ENCODE data around the gene ARSI.
"Not testable (repeated sequence)": the region's sequence is repeated elsewhere in the genome, so short reads cannot be mapped to it uniquely, and the experiment has no call there.

Gene ARSI

DNA sequence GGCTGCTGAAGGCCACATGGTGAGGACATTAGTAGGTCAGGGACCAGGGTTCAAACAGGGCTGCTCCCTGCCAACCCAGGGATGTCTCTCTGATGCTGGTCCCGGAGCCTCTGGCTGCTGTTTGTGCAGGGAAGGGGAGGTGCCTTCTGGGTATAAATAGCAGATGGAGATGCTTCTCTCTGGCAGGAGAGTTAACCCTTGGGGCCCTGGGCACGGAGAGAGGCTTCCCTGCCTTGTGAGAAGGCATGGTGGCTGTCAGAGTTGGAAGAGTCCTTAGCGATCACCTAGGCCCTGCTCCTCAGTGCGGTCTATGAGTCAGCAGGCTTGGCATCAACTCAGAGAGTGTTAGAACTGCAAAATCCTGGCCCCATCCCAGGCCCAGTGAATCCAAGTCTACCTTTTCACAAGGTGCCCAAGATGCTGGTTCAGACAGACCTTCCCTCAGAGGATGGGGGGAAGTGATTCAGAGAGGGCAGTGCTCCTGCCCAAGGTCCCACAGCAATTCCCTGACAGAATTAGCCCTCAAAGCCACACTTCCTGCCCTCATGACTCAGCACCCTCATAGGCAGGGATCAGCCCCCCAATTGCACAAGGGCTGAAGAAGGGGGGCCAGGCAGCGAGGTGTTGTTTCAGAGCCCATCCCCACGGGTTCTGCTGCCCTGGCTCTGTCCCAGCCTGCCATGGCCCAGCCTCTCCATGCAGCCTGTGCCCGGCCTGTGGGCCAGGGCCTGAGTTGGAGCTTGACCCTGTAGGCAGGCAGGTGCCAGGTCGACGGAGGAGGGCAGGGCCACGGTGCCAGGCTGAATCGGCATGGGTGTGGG, 38.7 kb downstream of the ARSI start:
- no peak for DNase-seq

DNA sequence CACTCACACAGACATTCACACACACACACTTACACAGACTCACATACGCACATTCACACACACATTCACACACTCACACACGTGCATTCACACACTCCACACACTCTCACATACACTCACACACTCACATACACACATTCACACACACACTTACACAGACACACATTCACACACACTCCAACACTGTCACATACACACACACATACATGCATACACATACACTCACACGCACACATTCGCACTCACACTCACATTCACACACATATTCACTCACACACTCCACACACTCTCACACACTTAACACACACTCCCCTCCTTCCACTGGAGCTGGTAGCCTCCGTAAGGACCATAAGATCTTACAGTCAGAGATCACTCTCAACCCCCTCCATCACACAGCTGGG, 39.3 kb downstream of the ARSI start:
- DNase-seq = no peak

DNA sequence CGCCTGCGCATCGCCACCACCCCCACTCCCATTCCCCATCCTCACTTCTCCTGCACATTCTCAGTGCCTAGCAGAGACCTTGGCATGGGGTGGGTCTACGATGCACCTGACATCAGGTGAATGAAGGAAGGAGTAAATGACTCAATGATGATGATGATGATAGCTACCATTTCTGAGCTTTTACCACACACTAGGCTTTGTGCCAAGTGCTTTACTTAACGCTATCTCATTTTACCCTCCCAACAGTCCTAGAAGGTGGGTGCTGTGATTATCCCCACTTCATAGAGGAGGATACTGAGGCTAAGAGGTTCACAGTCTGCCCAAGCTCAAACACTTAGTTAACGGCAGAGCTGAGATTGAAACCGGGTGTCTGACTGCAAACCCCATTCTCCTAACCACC, 40.2 kb downstream of the ARSI start:
- no peak for DNase-seq

DNA sequence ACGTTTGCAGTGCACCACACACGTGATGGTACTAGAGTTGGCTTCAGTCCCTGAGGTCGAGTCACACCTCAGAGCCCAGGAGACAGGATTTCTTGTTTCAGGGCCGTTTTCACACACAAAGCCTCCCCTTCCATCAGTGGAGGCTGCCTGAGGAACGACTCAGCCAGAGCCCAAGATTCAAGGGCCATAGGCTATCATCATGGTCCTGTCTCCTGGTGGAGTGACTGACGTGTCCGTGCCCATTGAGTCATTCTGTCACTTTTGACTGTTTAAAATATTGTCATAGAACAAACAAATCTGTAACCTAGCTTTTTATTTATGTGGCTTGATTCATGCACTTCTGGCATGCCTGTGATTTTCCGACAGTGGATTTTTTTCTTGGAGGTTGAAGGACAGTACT, 41.5 kb downstream of the ARSI start:
- no peak for DNase-seq

DNA sequence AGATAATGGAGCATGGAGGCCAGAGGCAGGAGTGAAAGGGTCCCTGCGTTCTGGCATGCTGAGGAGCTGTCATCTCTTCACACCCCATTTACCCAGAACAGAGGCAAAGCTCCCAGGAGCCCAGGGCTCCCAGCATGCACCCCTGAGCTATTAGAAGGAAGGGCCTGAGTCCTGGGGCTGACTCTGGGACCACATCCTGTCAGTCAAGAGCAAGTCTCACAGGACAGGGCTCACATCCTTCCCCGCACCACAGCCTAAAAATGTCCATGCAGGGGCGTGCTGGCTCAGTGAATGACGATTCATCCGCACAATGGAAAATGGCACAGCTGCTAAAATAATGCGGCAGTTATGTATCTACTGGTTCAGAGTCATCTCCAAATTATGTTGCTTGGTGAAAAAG, 44.6 kb downstream of the ARSI start:
- no peak for DNase-seq

DNA sequence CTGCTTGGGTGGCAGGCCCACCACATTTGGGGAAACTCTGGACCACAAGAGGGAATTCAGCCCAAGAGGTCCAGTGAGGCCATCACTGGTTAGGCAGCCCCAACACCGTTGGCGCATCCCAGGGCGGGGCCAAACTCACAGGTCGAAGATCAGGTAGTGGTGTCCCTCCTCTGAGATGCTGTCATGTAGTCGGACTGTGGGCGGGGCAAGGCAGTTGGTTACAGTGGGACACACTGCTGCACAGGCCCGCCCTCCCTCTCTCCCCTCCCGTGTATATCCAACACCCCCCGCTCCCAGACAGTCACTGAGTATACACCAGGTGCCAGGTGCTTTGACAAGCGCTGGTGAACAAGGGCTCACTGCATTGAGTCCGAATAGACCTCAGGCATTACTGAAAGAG, 45.3 kb downstream of the ARSI start:
- DNase-seq = no peak

DNA sequence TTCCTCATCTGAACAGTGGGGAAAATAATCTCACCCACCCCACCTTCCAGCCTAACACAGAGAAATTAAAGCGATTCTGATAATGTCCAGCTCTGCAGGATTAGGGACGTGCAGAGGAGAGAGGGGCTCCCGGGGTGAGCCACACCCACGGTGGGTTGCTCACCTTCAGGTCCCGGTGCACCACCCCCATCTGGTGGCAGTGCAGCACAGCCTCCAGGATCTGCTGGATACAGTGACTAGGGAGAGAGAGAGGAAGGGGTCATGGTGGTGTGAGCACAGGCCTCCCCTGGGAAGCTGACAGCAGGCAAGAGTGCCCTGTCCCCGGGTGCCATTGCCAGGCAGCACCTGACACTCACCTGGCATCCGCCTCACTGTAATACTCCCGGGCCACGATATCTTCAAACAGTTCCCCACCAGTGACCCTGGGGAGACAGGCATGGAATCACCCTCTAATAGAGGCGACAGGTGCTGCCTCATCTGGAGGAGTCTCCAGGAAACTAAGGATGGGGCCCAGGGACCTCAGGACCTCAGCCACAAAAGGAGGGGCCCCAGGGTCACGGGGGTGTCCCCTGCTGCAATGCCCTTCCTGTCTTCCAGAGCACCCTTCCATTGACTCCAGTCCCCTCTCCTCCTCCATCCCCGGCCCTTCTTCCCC, 46.2 kb downstream of the ARSI start:
- DNase-seq = no peak

DNA sequence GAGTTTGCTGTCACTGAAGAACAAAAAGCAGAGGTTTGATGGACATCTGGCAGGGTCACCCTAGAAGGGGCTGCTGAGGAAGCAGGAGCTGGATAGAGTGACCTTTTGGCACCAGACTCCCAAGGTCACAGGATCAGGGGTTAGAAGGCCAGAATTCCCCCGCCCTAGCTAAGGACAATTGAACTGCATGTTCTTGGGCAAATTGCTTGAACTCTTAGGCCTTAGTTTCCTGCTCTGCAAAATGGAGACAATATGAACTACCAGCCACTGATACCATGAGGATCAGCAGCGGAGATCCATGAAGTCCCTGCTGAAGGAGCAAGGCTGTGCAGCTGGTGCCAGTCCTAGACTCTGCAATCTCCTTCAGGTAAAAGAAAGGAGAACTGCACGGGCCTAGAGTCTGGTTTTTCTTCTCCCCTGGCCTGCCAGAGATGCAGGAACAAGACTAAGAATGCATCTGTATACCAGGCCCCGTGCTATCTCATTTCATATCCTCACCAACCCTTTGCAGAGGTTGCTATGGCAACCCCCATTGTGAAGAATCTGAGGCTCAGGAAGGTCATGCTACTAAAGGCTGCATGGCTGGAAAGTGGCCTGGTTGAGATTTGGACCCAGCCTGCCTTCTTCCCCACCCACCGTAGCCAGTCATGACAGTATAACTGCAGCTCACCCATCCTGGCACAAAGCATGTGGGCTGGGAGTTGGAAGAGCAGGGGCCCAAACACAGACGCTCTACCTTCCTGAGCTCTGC, 46.9 kb downstream of the ARSI start:
- no peak for DNase-seq

DNA sequence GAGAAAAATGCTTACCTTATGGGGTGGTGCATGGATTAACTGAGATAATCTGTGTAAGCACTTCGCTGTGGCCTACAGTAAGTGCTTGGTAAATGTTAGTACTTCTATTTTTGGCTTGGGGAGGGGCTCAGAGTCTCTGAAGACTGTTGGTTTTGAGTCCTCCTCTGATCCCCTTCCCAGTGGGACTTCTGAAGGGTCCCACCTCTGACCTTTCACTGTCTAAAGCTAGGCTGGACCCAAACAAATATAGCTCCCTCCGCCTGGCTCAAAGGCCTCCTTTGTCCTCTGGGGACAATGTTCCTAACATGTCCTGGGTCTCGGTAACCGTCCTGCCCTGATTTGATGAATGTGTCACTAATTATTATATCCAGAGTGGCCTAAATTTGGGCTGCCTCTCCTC, 47.9 kb downstream of the ARSI start:
- no peak for DNase-seq

DNA sequence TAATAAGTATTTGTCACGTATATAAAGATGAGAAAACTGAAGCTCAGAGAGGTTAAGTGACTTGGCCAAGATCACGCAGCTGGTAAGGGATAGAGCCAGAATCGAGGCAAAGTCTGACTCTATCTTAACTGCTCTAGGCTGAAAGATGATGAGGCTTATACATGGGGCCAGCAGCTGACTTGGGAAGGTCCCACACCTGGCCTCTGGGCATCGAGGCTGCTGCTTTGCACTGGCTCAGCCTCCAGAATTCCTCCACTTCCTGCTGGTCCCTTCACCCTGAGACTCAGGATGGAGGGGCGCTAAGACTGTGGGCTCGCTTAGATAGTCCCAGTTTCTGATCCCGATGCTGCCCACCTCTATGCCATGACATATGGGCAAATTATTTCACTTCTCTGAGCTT, 48.3 kb downstream of the ARSI start:
- no peak for DNase-seq

DNA sequence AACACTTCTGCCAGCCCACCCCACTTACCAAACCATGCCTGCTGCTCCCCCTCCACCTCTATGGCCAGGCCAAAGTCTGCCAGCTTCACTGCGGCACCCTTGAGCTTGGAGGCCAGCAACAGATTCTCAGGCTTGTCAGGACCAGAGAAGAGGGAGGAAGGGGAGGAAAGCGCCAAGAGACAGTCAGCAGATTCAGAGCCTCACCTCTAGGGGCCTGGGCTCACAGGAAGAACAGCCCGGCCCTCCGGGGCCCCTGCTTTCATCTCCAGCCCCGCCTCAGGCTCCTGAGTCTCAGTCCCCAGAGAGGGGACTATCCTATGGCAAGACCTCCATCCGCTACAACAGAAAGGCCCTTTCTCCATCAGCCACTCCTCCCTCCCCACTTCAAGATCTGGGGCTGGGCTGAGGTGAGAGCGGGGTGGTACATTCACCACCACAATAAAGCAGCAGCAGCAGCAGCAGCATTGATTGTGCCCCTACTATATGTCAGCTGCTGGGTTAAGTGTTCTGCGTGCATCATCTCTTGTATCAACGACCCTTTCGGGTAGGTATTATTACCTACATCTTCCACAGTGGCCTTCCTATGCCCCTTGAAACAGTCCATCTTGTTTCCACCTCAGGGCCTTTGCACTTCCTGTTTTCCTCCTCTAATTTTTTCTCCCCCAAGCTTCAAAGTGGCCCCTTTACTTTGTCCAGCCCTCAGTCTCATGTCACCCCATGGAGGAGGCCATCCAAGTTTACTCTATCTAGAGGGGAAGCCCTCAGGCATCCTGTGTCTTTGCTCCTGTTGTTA, 49.1 kb downstream of the ARSI start:
- no peak for DNase-seq

DNA sequence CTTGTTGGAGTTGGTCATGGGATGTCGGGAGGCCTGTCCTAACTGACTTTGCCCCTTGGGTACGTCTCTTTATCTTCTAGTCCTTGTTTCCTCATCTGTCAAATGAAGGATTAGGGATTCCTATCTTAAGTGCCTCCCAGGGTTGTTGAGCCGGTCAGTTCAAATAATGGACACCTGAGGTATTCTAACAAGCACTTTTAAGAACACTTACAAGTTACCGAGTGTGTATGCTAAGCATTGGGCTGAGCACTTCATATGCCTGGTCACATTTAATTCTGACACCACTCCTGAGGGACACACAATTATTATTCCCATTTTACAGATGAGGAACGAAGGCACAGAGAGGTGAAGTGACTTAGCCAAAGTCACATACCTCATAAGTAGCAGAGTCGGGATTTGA, 50.2 kb downstream of the ARSI start:
- DNase-seq = no peak

DNA sequence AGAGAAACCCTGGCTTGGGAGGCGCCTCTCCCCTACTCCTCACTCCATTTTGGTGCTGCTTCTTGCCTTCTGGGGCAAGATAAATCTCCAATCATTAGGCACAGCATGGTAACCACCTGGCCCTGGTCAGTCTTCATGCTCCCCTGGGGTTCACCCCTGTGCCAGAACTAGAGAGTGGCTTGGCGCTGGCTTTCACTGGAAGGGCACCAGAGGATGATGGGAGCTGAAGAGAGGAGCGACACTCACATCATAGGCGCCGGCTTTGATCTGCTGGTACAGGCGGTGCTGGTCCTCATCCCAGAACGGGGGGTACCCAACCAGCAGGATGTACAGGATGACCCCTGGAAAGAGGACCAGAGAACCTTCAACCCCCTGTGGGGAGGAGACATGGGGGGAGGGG, 51.2 kb downstream of the ARSI start:
- no peak for DNase-seq

DNA sequence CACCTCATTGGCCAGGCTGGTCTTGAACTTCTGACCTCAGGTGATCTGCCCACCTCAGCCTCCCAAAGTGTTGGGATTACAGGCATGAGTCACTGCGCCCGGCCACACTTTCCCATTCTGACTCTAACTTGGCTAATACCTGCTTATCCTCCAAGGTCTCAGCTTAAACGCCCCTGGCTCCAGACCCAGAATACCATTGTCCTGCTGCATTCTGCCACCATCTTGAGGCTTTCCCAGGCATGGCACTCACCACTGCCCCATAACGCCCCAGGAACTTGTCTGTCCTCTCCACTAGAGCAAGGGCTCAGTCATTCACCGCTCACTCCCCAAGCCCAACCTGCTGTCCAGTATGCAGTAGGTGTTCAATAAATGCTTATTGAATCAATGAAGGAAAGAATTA, 53.0 kb downstream of the ARSI start:
- no peak for DNase-seq

DNA sequence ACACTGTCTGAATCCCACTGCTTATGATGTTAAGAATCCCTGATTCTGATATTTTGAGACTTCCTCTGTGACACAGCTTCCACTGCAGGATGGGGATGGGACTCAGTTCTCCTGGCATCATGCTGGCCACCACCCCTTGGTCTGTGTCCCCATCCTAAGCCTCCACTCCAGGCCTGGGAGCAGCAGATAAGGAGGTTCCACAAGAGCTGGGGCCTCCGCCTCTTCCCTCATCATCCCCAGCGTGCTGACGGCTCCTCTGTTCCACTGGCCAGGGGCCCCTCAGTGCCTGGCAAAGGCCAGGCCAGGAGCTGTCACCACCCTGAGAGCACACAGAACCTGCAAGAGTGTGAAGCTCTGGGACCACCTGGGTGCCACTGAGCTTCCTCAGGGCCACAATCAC, 53.8 kb downstream of the ARSI start:
- no peak for DNase-seq

DNA sequence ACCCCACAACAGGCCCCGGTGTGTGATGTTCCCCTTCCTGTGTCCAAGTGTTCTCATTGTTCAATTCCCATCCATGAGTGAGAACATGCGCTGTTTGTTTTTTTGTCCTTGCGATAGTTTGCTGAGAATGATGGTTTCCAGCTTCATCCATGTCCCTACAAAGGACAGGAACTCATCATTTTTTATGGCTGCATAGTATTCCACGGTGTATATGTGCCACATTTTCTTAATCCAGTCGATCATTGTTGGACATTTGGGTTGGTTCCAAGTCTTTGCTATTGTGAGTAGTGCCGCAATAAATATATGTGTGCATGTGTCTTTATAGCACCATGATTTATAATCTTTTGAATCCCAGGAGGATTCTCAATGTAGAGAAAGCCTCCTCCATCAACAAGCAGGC, 54.2 kb downstream of the ARSI start:
- not testable (repeated sequence) for DNase-seq

DNA sequence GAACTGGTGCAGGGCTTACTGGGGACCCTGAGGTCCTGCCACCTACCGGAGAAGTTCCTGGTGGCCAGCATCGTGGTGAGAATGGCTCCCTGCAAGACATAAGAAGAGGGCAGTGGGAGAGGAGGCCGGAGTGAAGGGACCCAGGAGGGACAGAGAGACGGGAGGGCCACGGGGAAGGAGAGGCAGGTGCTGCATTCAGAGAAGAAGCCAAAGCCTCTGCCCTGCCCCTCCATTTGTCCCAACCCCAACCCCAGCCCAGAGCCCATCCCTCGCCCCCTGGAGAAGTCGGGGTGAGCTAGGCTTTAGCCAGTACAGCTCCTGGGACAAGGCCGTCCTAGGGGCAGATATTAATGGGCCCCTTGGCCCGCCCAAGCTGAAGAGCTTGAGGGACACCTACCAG, 55.0 kb downstream of the ARSI start:
- no peak for DNase-seq

DNA sequence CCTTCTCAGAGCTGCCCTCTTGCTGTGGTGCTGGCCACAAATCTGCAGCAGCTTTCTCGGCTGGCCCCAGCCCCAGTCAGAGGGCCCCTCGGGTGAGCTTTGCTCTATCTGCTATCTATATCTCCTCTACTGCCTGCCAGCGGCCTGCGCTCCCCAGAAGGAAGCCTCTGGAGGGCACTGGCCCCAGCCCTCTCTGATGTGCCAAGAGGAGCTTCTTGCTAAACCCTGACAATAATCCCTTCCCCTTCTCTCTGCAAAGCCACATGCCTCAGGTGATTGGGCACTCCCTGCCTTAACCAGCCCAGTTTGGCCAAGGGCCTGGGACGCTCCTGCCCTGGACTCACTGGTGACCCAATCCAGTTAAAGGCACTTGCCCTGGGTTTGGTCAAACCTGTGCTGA, 55.9 kb downstream of the ARSI start:
- no peak for DNase-seq

DNA sequence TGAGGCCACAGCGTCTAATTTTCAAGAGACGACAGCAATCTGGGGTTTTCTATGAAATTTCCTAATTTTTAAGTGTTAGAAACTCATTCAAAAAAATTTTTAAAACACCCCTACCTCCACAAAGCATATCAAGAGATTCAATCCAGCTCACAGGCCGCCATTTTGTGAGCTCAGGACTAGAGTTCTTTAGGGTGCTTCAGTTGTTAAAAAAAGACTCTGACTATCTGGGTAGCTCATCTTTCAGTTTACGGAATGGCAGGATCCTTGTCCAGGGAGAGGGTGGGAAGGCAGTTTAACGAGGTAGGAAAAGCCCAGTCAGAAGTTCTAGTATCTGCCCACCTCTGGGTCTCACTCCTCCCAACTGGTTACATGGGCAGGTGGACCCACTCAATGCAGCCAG, 56.3 kb downstream of the ARSI start:
- DNase-seq = no peak
